Psoas muscle (tissue), 8 donors: ENCODE results near the gene GMPR2. TPM values are rescaled to one million over a fixed set of nuclear protein-coding genes. Genes with fewer than 3 reads are reported as not detected.

Experiments used
- ATAC-seq, 4 donors: fragments of 200-7000 bp; cut with Tn5 transposase; one replicate each; pipeline ENCODE4 v1.9.1; 2020; ENCODE audit warnings: moderate library complexity in 3 of 4, mild to moderate bottlenecking in 2 of 4
- DNase-seq, 2 donors: peaks; one replicate each; pipeline ENCODE4 v3.0.0-alpha.2; 2020
- H3K27ac ChIP-seq: fragments of 200-600 bp; one replicate; pipeline ENCODE4 v1.8.0; 2022
- H3K27me3 ChIP-seq, 3 donors: fragments of 200-600 bp in 1 of 3; one replicate each; pipeline versions ENCODE4 v1.6.1 to v1.8.0; 2013 to 2022; ENCODE audit warnings: low read length in 2 of 3, mild to moderate bottlenecking in 2 of 3, moderate library complexity in 1 of 3; ENCODE audit not compliant: insufficient read depth in 3 of 3
- H3K36me3 ChIP-seq, 2 donors: fragments of 200-600 bp in 1 of 2; one replicate each; pipeline versions ENCODE4 v1.6.1 to v1.8.0; 2013 to 2022; ENCODE audit warnings: low read depth in 1 of 2, mild to moderate bottlenecking in 1 of 2, moderate library complexity in 1 of 2; ENCODE audit not compliant: insufficient read depth in 1 of 2
- H3K4me1 ChIP-seq: fragments of 200-600 bp; one replicate; pipeline ENCODE4 v1.8.0; 2022
- H3K4me3 ChIP-seq: fragments of 200-600 bp; one replicate; pipeline ENCODE4 v1.8.0; 2022; ENCODE audit warnings: mild to moderate bottlenecking
- H3K9me3 ChIP-seq: fragments of 200-600 bp; one replicate; pipeline ENCODE4 v1.8.0; 2022
- WGBS, 3 donors: extraction: QIAGEN DNeasy Blood & Tissue Kit; methylation state at CpG; one replicate each; pipeline versions ENCODE4 v1.1.6 to v1.1.7; 2013; 5-methylcytosine and 5-hydroxymethylcytosine counted together
- intact Hi-C, 2 donors: fragments of 100-400 bp; cut with DNase I; formaldehyde crosslinking; loops; one replicate each; pipeline versions ENCODE4 v1.11.0 to v1.14.2; 2022
- polyA plus RNA-seq, 3 donors: library from polyadenylated mRNA; stranded (reverse); fragments of 200-250 nt; gene quantifications; one replicate each; pipeline ENCODE4 v1.2.3, GENCODE V29; 2013
- total RNA-seq, 4 donors: library from RNA; stranded (reverse); fragmentation: NEBNext Ultra II Directional in 2 of 4; extraction: Animal tissue kit (Norgen Biotek cat#: 25700) in 2 of 4; gene quantifications; one replicate each; pipeline versions ENCODE4 v1.2.1 to v1.2.4, GENCODE V29; 2021 to 2023
- TF ChIP-seq, protein P1 (sequence below): fragments of 200-600 bp; IDR thresholded peaks from one replicate; pipeline ENCODE4 v1.8.0; 2022; ENCODE audit warnings: antibody characterized with exemption
- donor health status: healthy with polysubstance abuse.
- donor health status: DM: no; HTN: no; CAD: no; lungs with moderate emphysema.
- donor health status: Bipolar disorder and iron deficiency.
- donor health status: healthy.
- donor health status: DM: yes; HTN: yes; CAD: no.
- donor health status: DM: no; HTN: no; CAD: no.
- donor health status: DM: no; HTN: no; CAD: no.
- donor health status: DM: yes; HTN: yes; CAD: no.

The GMPR2 gene
- total and polyA plus RNA-seq, 7 donors, result 17.7 to 33.1 (median 24.0) TPM

DNA sequence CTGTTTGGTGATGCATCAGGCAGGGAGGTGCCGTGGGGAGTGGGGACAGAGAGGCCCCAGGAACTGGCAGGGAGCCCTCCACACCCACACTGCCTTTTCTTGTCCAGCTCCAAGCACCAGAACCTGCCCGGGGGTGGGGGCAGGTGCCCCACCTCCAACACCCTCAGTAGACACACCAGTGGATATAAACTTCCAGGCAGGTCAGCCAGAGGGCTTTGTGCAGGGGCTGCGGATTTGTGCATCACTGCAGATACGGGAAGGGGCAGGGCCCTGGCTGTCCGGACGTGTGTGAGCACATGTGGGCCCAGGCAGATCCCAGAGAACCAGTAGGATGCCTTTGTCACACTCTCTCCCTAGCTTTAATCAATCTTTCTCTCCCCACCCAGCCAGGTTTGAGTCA is 31.6 kb downstream of the GMPR2 start:
- 71 to 85% (median 73%) methylated on average over 6 of the region's 6 CpGs for WGBS, 3 donors

DNA sequence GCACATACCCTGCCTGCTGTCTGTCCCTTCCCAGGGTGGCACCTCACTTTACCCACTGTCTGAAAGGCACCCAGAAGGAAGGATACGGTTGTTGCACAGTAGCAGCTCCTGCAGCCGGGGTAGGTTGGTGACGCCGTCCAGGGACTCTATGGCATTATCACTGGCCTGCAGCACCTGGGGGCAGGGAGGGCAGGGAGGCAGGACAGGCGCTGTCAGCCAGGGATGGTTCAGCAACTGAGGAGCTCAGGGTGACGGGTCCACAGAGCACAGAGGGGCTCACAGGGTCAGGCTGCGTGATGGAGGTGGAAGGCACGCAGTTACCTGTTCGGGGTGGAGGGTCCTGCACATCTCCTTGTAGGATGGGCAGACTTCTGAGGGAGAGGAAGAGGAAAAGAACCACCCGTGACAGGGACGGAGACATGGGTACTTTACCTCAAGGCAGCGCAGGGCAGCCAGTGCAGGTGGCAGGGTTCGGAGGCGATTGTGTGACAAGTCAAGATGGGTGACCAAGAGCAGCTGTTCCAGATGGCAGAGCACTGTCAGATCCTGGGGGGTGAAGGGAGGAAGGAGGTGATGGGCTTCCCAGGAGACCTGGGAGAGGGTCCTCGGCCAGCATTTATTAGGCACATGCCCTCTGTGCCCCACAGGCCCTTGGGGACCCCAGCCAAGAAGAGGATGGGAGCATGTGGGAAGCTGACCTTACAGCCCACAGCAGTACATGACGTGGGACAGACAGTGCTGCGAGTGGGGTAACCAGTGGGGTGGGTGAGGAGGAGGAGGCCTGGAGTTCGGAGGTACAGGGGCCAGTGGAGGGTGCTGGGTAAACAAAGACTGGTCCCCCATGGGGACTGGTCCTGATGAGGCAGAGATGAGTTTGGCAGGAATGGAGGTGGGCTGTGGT is 33.9 kb downstream of the GMPR2 start:
- TF ChIP-seq, protein P1, sequence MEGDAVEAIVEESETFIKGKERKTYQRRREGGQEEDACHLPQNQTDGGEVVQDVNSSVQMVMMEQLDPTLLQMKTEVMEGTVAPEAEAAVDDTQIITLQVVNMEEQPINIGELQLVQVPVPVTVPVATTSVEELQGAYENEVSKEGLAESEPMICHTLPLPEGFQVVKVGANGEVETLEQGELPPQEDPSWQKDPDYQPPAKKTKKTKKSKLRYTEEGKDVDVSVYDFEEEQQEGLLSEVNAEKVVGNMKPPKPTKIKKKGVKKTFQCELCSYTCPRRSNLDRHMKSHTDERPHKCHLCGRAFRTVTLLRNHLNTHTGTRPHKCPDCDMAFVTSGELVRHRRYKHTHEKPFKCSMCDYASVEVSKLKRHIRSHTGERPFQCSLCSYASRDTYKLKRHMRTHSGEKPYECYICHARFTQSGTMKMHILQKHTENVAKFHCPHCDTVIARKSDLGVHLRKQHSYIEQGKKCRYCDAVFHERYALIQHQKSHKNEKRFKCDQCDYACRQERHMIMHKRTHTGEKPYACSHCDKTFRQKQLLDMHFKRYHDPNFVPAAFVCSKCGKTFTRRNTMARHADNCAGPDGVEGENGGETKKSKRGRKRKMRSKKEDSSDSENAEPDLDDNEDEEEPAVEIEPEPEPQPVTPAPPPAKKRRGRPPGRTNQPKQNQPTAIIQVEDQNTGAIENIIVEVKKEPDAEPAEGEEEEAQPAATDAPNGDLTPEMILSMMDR, result no peak
- H3K4me3 ChIP-seq, result no peak overlapping the region
- peaks cover 8 to 47% of the 10 kb centered on the region in 2 donors for H3K36me3 ChIP-seq
- no peaks in the 10 kb centered on the region for H3K9me3 ChIP-seq
- ATAC-seq (no peak), DNase-seq (no peak)
- no peaks in the 10 kb centered on the region for H3K27me3 ChIP-seq
- H3K4me1 ChIP-seq, result no peaks in the 10 kb centered on the region
- no peak overlapping the region for H3K27ac ChIP-seq
- intact Hi-C loops, result no loop called here
- 84 to 87% (median 85%) methylated on average over 18 of the region's 18 CpGs for WGBS, 3 donors

More for the DNA sequence above, 31.6 kb downstream of the GMPR2 start:
- Histone ChIP-seq H3K4me3 (no peak overlapping the region), H3K9me3 (no peaks in the 10 kb centered on the region), H3K36me3 (peaks cover 7 to 41% of the 10 kb centered on the region in 2 donors), H3K4me1 (no peaks in the 10 kb centered on the region), H3K27me3 (no peaks in the 10 kb centered on the region), H3K27ac (no peak overlapping the region)
- ATAC-seq (no peak), DNase-seq (no peak)
- intact Hi-C loops, result no loop called here
- TF ChIP-seq, protein P1, result no peak

DNA sequence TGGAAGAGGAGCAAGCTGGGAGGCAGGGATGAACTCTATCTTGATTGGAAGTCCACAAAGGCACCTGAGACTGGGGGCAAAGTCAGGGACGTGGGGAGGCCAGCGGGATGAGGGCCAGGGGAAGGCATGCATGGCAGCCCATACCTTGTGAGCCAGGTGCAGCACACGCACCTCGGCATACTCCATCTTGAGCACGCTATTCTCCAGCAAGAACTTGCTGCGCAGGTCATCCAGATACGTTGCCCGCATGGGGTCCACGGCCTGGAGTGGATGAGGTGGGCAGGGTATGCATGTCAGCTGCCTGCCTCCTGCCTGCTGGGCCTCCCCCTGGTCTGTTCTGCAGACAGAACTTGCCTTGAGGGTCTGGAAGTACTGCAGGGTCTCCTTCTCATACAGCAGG is 34.8 kb downstream of the GMPR2 start:
- WGBS, 3 donors, result 90 to 92% (median 91%) methylated on average over 9 of the region's 9 CpGs
- no peak overlapping the region for H3K27ac ChIP-seq
- H3K4me3 ChIP-seq, result no peak overlapping the region
- ATAC-seq (no peak), DNase-seq (no peak)
- TF ChIP-seq, protein P1, result no peak
- no peaks in the 10 kb centered on the region for H3K9me3 ChIP-seq
- no peaks in the 10 kb centered on the region for H3K27me3 ChIP-seq
- no peaks in the 10 kb centered on the region for H3K4me1 ChIP-seq
- H3K36me3 ChIP-seq, result peaks cover 8 to 47% of the 10 kb centered on the region in 2 donors
- intact Hi-C loops, result no loop called here

DNA sequence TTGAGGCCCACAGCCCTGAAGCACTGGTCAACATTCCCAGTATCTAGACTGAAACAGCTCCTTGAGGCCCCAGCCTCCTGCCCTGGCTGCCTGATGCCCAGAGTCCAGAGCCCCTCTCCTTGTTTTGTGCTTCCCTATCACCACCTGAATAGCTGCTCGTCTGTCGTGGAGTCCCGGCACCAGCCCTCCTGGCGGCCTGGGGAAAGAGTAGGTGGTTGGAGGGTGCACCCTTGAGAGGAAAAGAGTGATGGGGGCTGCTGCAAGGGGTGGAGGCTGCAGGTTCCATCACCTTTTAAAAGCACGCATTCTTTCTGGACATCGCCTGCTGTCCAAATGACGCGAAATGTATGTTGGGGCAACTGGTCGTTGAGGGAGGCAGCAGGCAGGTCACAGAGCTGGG is 35.5 kb downstream of the GMPR2 start:
- no peak for ATAC-seq
- WGBS, 3 donors, result 85 to 93% (median 93%) methylated on average over 9 of the region's 9 CpGs
- Histone ChIP-seq H3K27ac (no peak overlapping the region), H3K4me1 (no peaks in the 10 kb centered on the region), H3K27me3 (no peaks in the 10 kb centered on the region), H3K4me3 (no peak overlapping the region), H3K36me3 (peaks cover 8 to 47% of the 10 kb centered on the region in 2 donors), H3K9me3 (no peaks in the 10 kb centered on the region)
- TF ChIP-seq, protein P1, result no peak
- DNase-seq, result no peak
- intact Hi-C loops, result no loop called here
